ENCODE results near the gene RDH5. TPM values are rescaled to one million over a fixed set of nuclear protein-coding genes. Genes with fewer than 3 reads are reported as not detected.

Gene RDH5
- total RNA-seq, 1 donor from 2014 or later = 14.1 TPM

- Mint-ChIP-seq H3K4me3 (peak overlapping the region; percentile 32), H3K27ac (no peak overlapping the region), H3K9me3 (no peaks in the 10 kb centered on the region), H3K27me3 (peaks cover 56% of the 10 kb centered on the region), H3K4me1 (ENCODE audit: unreplicated experiment) (peaks cover 31% of the 10 kb centered on the region), H3K36me3 (no peaks in the 10 kb centered on the region)
- TF ChIP-seq CTCF (conservative IDR thresholded peaks at IDR 0.05) = no peak
- DNase-seq (ENCODE audit: extremely low spot score, unreplicated experiment) = no peak
Measured at GRCh38 chr12:55713721-55714120, 6.5 kb upstream of the RDH5 start.

- peak overlapping the region; percentile 95 for H3K27ac Mint-ChIP-seq
- no peaks in the 10 kb centered on the region for H3K9me3 Mint-ChIP-seq
- H3K27me3 Mint-ChIP-seq = peaks cover 41% of the 10 kb centered on the region
- peak overlapping the region; percentile 94 for H3K4me3 Mint-ChIP-seq
- no peak for TF ChIP-seq CTCF (conservative IDR thresholded peaks at IDR 0.05)
- peaks cover 31% of the 10 kb centered on the region for H3K4me1 Mint-ChIP-seq (ENCODE audit: unreplicated experiment)
- H3K36me3 Mint-ChIP-seq = no peaks in the 10 kb centered on the region
- DNase-seq (ENCODE audit: extremely low spot score, unreplicated experiment) = no peak
Measured at GRCh38 chr12:55715169-55715764, 4.9 kb upstream of the RDH5 start.

- peak within 1 kb of the TSS; percentile 95 for H3K27ac Mint-ChIP-seq
- H3K4me1 Mint-ChIP-seq (ENCODE audit: unreplicated experiment) = peaks cover 31% of the 10 kb centered on the region
- peak within 1 kb of the TSS; percentile 94 for H3K4me3 Mint-ChIP-seq
- peak; percentile 95 for DNase-seq (ENCODE audit: extremely low spot score, unreplicated experiment)
- peaks cover 33% of the 10 kb centered on the region for H3K27me3 Mint-ChIP-seq
- no peaks in the 10 kb centered on the region for H3K36me3 Mint-ChIP-seq
- no peaks in the 10 kb centered on the region for H3K9me3 Mint-ChIP-seq
- peak; percentile 35 for TF ChIP-seq CTCF (conservative IDR thresholded peaks at IDR 0.05)
Measured at GRCh38 chr12:55715833-55716581, 4.2 kb upstream of the RDH5 start, which contains the start of gene BLOC1S1. Gene BLOC1S1, plus strand, starts transcription at chr12:55716046. Its CDS starts 6 bp downstream, at chr12:55716052.

GRCh38 chr12:55716582-55716957 is 3.6 kb upstream of the RDH5 start:
- no peak for TF ChIP-seq CTCF (conservative IDR thresholded peaks at IDR 0.05)
- Mint-ChIP-seq H3K36me3 (no peaks in the 10 kb centered on the region), H3K4me3 (peak overlapping the region; percentile 94), H3K27me3 (peaks cover 31% of the 10 kb centered on the region), H3K9me3 (no peaks in the 10 kb centered on the region), H3K27ac (peak overlapping the region; percentile 95), H3K4me1 (ENCODE audit: unreplicated experiment) (peaks cover 31% of the 10 kb centered on the region)
- no peak for DNase-seq (ENCODE audit: extremely low spot score, unreplicated experiment)

- H3K27ac Mint-ChIP-seq = peak overlapping the region; percentile 95
- no peak for DNase-seq (ENCODE audit: extremely low spot score, unreplicated experiment)
- H3K4me1 Mint-ChIP-seq (ENCODE audit: unreplicated experiment) = peaks cover 31% of the 10 kb centered on the region
- H3K4me3 Mint-ChIP-seq = peak overlapping the region; percentile 94
- no peaks in the 10 kb centered on the region for H3K36me3 Mint-ChIP-seq
- H3K27me3 Mint-ChIP-seq = peaks cover 23% of the 10 kb centered on the region
- no peaks in the 10 kb centered on the region for H3K9me3 Mint-ChIP-seq
- TF ChIP-seq CTCF (conservative IDR thresholded peaks at IDR 0.05) = no peak
Measured at GRCh38 chr12:55717011-55718007, 2.9 kb upstream of the RDH5 start.

Data from type B pancreatic cell (in vitro differentiated cells).